Endothelial cell of umbilical vein (primary cell): ENCODE results near the gene DNAAF3. TPM values are rescaled to one million over a fixed set of nuclear protein-coding genes. Genes with fewer than 3 reads are reported as not detected.

Experiments
- BruUV-seq: library from RNA; stranded (reverse); fragments of 400-500 nt; replicated peaks from 2 replicates; lab custom pipeline; 2021; lab: Mats Ljungman, UMichigan
- CTCF ChIA-PET: fragments of 300-600, 350-600 bp; sonication (Branson Sonifier 250); formaldehyde crosslinking; loops from one replicate; lab custom pipeline; 2021; ENCODE audit warnings: antibody characterized with exemption, inconsistent platforms; lab: Charles Lee
- POLR2A ChIA-PET: fragments of 300-600, 350-600 bp; sonication (Branson Sonifier 250); formaldehyde crosslinking; loops from one replicate; lab custom pipeline; 2021; ENCODE audit warnings: antibody characterized with exemption, inconsistent platforms; lab: Charles Lee
- DNase-seq: peaks from one replicate; pipeline ENCODE4 v3.0.0-alpha.2; 2011; ENCODE audit warnings: low read depth, low spot score
- FAIRE-seq: peaks from 2 replicates; lab custom pipeline; 2011; peaks lifted over from hg19 to GRCh38; lab: Jason Lieb, UNC
- H2AFZ ChIP-seq: 2 replicates; pipeline ENCODE4 v1.6.0; 2012; ENCODE audit warnings: low read depth, low read length, control low read depth, inconsistent platforms
- H3K27ac ChIP-seq: 2 replicates; pipeline ENCODE4 v1.5.1; 2011; ENCODE audit warnings: low read depth, mild to moderate bottlenecking, control low read depth, low read length, moderate library complexity; ENCODE audit not compliant: insufficient read depth
- H3K27me3 ChIP-seq, 2 experiments: 2 replicates each; pipeline versions ENCODE4 v1.6.0 to v1.6.1; 2011; ENCODE audit warnings: low read length in 2 of 2, mixed read lengths in 1 of 2; ENCODE audit not compliant: control insufficient read depth in 2 of 2, insufficient read depth in 2 of 2
- H3K36me3 ChIP-seq, 2 experiments: 2 replicates in 1 of 2; 3 replicates in 1 of 2; pipeline ENCODE4 v1.5.1; 2011; ENCODE audit warnings: low read length in 2 of 2, mild to moderate bottlenecking in 1 of 2, moderate library complexity in 1 of 2; ENCODE audit not compliant: control insufficient read depth in 2 of 2, insufficient read depth in 2 of 2; ENCODE audit errors: extremely low read depth in 1 of 2
- H3K4me1 ChIP-seq: 3 replicates; pipeline ENCODE4 v1.5.1; 2011; ENCODE audit warnings: mild to moderate bottlenecking, low read length; ENCODE audit not compliant: control insufficient read depth, insufficient read depth; ENCODE audit errors: extremely low read depth
- H3K4me2 ChIP-seq: 2 replicates; pipeline ENCODE4 v1.6.1; 2011; ENCODE audit warnings: low read length, control low read depth, mixed read lengths; ENCODE audit not compliant: insufficient read depth
- H3K4me3 ChIP-seq, 3 experiments: fragments of 200-600 bp in 1 of 3; sonication (generic), shearing (Covaris generic) in 1 of 3; replicated peaks in 1 of 3; 2 replicates each; pipeline ENCODE4 v1.5.1; 2011 to 2016; ENCODE audit warnings: control low read depth in 3 of 3, low read length in 3 of 3, mild to moderate bottlenecking in 2 of 3, inconsistent platforms in 1 of 3, low read depth in 1 of 3, moderate library complexity in 1 of 3; ENCODE audit not compliant: insufficient read depth in 1 of 3
- H3K79me2 ChIP-seq: 2 replicates; pipeline ENCODE4 v1.6.0; 2012; ENCODE audit warnings: low read length, inconsistent platforms; ENCODE audit not compliant: control insufficient read depth, insufficient read depth
- H3K9ac ChIP-seq: replicated peaks from 2 replicates; pipeline ENCODE3; 2011; ENCODE audit warnings: low read length, control low read depth; ENCODE audit not compliant: insufficient read depth; ENCODE audit errors: extremely low read depth
- H3K9me1 ChIP-seq: replicated peaks from 3 replicates; pipeline ENCODE4 v1.6.0; 2011; ENCODE audit warnings: mild to moderate bottlenecking, low read length; ENCODE audit not compliant: control insufficient read depth, insufficient read depth; ENCODE audit errors: extremely low read depth
- H3K9me3 ChIP-seq: replicated peaks from 2 replicates; pipeline ENCODE4 v1.5.1; 2012; ENCODE audit warnings: low read length, inconsistent platforms; ENCODE audit not compliant: control insufficient read depth, insufficient read depth
- H4K20me1 ChIP-seq: replicated peaks from 2 replicates; pipeline ENCODE3; 2011; ENCODE audit warnings: mild to moderate bottlenecking, low read length; ENCODE audit not compliant: control insufficient read depth, insufficient read depth; ENCODE audit errors: extremely low read depth
- EZH2 ChIP-seq: IDR thresholded peaks from 2 replicates; pipeline ENCODE4 v1.6.1; 2012; ENCODE audit warnings: borderline replicate concordance, low read depth, mild to moderate bottlenecking, moderate library complexity, low read length, inconsistent platforms; ENCODE audit not compliant: severe bottlenecking
- FOS ChIP-seq: IDR thresholded peaks from 2 replicates; pipeline ENCODE4 v1.6.1; 2011; ENCODE audit warnings: mild to moderate bottlenecking, low read length, moderate library complexity, borderline replicate concordance; ENCODE audit not compliant: insufficient read depth
- GATA2 ChIP-seq: IDR thresholded peaks from 2 replicates; pipeline ENCODE4 v1.7.0; 2011; ENCODE audit warnings: low read depth, mild to moderate bottlenecking, moderate library complexity, mixed read lengths, low read length; ENCODE audit not compliant: insufficient read length, insufficient read depth
- JUN ChIP-seq: IDR thresholded peaks from 2 replicates; pipeline ENCODE4 v1.6.1; 2011; ENCODE audit warnings: borderline replicate concordance, low read depth; ENCODE audit not compliant: insufficient read length, insufficient read depth
- MYC ChIP-seq: IDR thresholded peaks from one replicate; pipeline ENCODE4 v1.6.1; 2011; ENCODE audit warnings: mild to moderate bottlenecking, low read depth, low read length
- POLR2A ChIP-seq: IDR thresholded peaks from 2 replicates; pipeline ENCODE4 v1.6.1; 2012; ENCODE audit warnings: low read depth, mild to moderate bottlenecking, control low read depth, low read length
- POLR2AphosphoS5 ChIP-seq: IDR thresholded peaks from 2 replicates; pipeline ENCODE4 v1.6.1; 2012; ENCODE audit warnings: low read depth, mild to moderate bottlenecking, control low read depth, low read length, moderate library complexity; ENCODE audit not compliant: insufficient read depth
- dilution Hi-C: fragments of 300-500 bp; cut with MboI; formaldehyde crosslinking; loops from one replicate; pipeline ENCODE4 v1.15.0; 2019; ENCODE audit warnings: low sequenced_read_pairs; ENCODE audit not compliant: extremely low pct_ligation_motif_present
- intact Hi-C: fragments of 100-400 bp; cut with micrococcal nuclease; formaldehyde crosslinking; loops from one replicate; pipeline ENCODE4 v1.10.0; 2022
- polyA plus RNA-seq, 4 experiments: library from polyadenylated mRNA; depleted of rRNA in 3 of 4; stranded (reverse) in 3 of 4; unstranded in 1 of 4; fragments of >200 nt; gene quantifications; 2 replicates each; pipeline versions ENCODE4 v1.2.1 to v1.2.3, GENCODE V29; 2011 to 2012; ENCODE audit warnings: missing spikeins in 1 of 4
- total RNA-seq: library from RNA; stranded (reverse); gene quantifications from 2 replicates; pipeline ENCODE4 v1.2.3, GENCODE V29; 2021
- TF ChIP-seq, protein P1 (sequence below): IDR thresholded peaks from 2 replicates; pipeline ENCODE4 v1.6.1; 2011; ENCODE audit not compliant: insufficient read depth, insufficient read length
- TF ChIP-seq, protein P2 (sequence below), 2 donors: IDR thresholded peaks; 1 replicate in 1 of 2; 2 replicates in 1 of 2; pipeline ENCODE4 v1.5.1; 2011; ENCODE audit warnings: low read length in 2 of 2, mild to moderate bottlenecking in 2 of 2, moderate library complexity in 2 of 2, control low read depth in 1 of 2, inconsistent platforms in 1 of 2, low read depth in 1 of 2; ENCODE audit not compliant: insufficient read depth in 1 of 2; ENCODE audit errors: extremely low read depth in 1 of 2

Gene DNAAF3
- total and polyA plus RNA-seq, 2 donors (not counting 3 experiments of a cell fraction or from before 2014, with no cell fraction given): 0.62 to 0.75 TPM

DNA sequence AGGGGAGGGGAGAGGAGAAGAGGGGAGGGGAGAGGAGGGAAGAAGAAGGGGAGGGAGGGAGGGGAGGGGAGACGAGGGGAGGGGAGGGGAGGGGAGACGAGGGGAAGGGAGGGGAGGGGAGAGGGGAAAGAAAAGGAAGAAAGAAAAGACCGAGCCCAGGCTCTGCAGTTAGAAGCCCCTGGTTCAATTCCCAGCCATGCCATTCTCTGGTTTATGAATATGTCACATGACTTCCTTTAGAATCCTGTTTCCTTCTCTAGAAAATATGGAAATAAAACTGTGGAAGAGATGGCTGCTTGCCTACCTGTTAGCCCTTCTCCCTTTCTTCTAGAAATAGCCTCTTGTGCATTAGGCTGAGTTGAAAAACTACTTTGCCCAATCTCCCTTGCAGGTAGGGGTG is 31.7 kb downstream of the DNAAF3 start:
- no peaks in the 10 kb centered on the region for H3K9me3 ChIP-seq
- no peaks in the 10 kb centered on the region for H3K9me1 ChIP-seq
- TF ChIP-seq POLR2A: no peak
- no peak for TF ChIP-seq JUN
- no peak for TF ChIP-seq POLR2AphosphoS5
- TF ChIP-seq, protein P1, sequence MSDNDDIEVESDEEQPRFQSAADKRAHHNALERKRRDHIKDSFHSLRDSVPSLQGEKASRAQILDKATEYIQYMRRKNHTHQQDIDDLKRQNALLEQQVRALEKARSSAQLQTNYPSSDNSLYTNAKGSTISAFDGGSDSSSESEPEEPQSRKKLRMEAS: no peak
- no peak for TF ChIP-seq EZH2
- TF ChIP-seq MYC: no peak
- TF ChIP-seq FOS: no peak
- TF ChIP-seq, protein P2, sequence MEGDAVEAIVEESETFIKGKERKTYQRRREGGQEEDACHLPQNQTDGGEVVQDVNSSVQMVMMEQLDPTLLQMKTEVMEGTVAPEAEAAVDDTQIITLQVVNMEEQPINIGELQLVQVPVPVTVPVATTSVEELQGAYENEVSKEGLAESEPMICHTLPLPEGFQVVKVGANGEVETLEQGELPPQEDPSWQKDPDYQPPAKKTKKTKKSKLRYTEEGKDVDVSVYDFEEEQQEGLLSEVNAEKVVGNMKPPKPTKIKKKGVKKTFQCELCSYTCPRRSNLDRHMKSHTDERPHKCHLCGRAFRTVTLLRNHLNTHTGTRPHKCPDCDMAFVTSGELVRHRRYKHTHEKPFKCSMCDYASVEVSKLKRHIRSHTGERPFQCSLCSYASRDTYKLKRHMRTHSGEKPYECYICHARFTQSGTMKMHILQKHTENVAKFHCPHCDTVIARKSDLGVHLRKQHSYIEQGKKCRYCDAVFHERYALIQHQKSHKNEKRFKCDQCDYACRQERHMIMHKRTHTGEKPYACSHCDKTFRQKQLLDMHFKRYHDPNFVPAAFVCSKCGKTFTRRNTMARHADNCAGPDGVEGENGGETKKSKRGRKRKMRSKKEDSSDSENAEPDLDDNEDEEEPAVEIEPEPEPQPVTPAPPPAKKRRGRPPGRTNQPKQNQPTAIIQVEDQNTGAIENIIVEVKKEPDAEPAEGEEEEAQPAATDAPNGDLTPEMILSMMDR (IDR thresholded peaks at IDR 0.05; ENCODE audit: extremely low read depth in 1 of 2, insufficient read depth in 1 of 2, low read depth in 1 of 2, low read length in 2 of 2): no peak
- TF ChIP-seq GATA2: no peak
- H3K4me1 ChIP-seq: no peaks in the 10 kb centered on the region
- no peaks in the 10 kb centered on the region for H4K20me1 ChIP-seq
- dilution Hi-C loops: no loop called here
- H3K4me3 ChIP-seq: no peak overlapping the region
- no peak overlapping the region for H3K9ac ChIP-seq
- intact Hi-C loops: loop anchor here (10.0 kb wide), 1 partner anchor 460 kb away; no protein-coding TSS in a partner anchor
- H3K79me2 ChIP-seq: no peaks in the 10 kb centered on the region
- no peak overlapping the region for H3K27ac ChIP-seq
- BruUV-seq: no TSS peak
- no peak overlapping the region for H3K4me2 ChIP-seq
- DNase-seq (no peak), FAIRE-seq (no peak)
- peaks cover 0 to 4% of the 10 kb centered on the region in 2 experiments for H3K27me3 ChIP-seq
- no peak overlapping the region for H2AFZ ChIP-seq
- H3K36me3 ChIP-seq: no peaks in the 10 kb centered on the region
- ChIA-PET CTCF (interaction anchor here (2.8 kb wide), 1 partner anchor 254 kb away, joined by 24 read pairs; no protein-coding TSS in a partner anchor), POLR2A (no interaction called here)
